GM18517 (cell line): Measurements from ENCODE around the gene PPP3CA.
A peak's percentile ranks its signal among the peaks of the same experiment; 100 is the strongest.
"Not testable (repeated sequence)": the region's sequence is repeated elsewhere in the genome, so short reads cannot be mapped to it uniquely, and the experiment has no call there.

Source experiments
- ATAC-seq: cut with Tn5 transposase; IDR thresholded peaks from one replicate; pipeline ENCODE4 v1.9.1; 2021; ENCODE audit warnings: mild to moderate bottlenecking, moderate library complexity; ENCODE audit not compliant: unreplicated experiment

The PPP3CA gene

DNA sequence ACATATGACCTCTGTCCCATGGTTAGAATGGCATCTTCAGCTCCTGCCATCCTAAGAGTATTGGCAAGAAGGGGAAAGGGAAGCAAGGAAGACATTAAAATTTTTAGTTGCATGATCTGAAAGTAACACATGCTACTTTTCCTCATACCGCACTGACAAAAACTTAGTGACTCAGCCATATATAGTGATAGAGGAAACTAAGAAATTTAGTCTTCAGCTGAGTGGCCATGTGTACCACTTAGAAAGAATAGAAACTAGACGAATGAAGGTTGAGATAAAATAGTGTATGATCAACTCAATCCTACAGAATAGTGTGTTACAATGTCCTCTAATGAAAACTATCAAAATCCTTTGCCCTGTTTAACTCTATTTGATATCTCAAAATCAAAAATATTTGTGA lies 164.1 kb downstream of the PPP3CA start:
- ATAC-seq, result peak; percentile 46

DNA sequence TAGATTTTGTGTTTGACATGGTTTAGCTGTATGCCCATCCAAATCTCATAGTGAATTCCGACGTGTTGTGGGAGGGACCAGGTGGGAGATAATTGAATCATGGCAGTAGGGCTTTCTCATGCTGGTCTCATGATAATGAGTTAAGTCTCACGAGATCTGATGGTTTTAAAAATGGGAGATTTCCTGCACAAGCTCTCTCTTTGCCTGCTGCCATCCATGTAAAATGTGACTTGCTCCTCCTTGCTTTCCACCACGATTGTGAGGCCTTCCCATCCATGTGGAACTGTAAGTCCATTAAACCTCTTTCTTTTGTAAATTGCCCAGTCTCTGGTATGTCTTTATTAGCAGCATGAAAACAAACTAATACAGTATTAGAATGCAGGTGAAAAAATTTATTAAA lies 164.6 kb downstream of the PPP3CA start:
- not testable (repeated sequence) for ATAC-seq

DNA sequence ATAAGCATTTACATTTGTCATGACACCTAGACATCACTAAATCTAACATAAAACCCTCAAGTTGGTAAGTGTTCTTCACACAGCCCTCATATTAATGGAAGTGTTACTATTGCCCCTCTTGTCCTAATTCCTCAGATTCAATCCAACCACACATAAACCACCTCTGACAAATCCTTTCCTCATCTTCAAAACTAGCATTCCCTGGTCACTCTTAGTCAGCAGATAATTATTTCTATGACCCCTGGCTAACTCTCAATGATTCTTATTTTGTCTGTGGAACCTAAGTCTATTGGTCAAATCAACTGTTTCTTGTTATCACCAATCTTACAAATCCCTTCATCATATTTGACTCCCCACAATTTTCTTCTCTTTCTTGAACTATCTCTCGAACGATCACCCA lies 168.6 kb downstream of the PPP3CA start:
- no peak for ATAC-seq

DNA sequence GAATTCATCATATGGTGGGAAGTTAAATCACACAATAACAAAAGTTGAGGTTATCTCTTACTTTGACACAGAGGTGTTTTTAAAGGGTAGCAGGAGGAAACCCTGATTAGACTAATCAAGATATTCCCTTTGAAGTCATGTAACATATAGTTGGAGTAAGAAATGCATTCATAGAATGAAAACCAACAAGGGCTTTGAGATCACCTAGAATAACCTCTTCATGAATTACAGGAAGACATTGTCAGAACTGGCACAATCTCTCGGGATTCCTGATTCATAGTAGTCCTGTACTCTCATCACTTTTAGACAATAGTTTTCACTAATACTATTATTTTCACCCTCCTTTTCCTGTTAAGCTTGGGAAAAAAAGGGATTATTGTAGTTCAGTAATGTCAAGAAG lies 170.2 kb downstream of the PPP3CA start:
- no peak for ATAC-seq

- no peak for ATAC-seq
Measured at GRCh38 chr4:101175896-101176676, 171.2 kb downstream of the PPP3CA start.

- no peak for ATAC-seq
Measured at GRCh38 chr4:101174679-101175345, 172.5 kb downstream of the PPP3CA start.

DNA sequence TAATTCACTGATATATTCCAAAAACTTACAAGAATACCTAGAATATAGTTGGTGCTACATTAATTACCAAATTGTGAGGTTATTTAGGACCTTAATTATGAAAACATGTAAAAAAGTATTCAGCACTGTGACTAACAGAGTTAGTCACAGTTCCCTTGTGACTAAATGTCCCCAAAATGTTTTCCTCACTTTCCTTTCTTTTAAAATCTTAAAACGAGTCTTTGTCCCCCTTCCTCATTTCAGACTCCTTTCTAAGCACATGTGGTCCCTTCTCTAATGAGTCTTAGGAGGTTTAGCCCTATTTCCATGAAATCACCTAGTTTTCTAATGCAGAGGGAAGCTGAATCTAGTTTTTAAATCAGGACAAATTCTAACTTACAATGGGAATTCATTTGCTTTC lies 175.0 kb downstream of the PPP3CA start:
- no peak for ATAC-seq

DNA sequence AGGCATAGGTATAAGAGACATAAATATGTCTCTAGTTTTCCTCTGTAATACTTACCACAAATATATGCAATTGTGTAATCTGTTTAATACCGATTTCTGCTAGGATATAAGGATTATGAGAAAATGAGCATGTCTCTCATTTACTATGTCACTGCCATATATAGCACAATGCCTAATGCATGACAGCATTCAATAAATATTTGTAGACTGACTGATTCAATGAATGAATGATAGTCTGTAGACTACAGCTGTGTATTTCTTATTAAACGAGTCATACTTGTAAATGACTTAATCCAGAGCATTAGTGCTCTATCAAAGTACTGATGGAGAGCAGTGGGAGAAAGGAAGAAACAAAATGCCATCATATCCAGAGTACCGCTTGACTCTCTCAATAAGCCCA lies 175.6 kb downstream of the PPP3CA start:
- no peak for ATAC-seq

DNA sequence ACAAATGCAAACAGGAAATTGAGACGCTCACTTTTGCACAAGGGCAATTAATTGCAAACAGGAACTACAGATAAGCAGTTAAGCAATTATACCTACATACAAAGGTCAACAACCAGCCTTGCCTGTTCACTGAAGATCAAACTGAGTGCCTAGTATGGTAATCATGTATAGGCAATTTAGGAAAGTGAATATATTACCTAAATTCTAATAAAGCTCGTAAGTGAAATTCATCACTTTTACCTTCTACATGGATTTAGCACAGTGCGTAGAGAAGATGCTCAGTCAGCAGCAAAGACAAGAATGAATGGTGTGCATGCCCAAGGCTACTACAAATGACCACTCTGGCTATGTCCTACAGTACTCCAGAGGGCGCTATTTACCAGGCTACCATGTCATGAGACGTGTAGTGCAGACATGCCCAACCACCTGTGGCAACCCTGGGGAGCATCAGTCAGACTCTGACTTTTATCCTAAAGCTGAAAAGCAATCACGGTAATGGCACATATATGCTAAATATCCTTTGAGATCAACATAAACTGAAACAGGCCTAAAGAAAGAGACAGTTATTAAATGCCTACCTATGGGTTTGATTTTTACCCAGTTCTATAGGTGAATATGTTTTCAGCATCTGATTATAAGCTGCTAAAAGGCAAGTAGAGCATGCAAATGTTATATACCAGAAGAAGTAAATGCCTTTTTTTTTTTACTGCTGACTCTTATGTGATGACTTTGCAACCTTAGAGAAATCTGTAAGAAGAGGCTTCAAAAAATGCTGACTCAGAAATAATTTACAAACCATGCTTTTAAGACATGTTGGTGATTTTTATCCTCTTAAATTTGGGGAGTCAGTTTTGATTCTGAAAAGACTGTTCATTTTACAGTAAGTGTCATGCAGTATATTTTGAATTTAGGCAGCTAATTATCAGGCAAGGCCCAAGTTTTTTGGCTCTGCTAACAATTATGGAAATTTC lies 178.0 kb downstream of the PPP3CA start:
- ATAC-seq, result peak; percentile 99

DNA sequence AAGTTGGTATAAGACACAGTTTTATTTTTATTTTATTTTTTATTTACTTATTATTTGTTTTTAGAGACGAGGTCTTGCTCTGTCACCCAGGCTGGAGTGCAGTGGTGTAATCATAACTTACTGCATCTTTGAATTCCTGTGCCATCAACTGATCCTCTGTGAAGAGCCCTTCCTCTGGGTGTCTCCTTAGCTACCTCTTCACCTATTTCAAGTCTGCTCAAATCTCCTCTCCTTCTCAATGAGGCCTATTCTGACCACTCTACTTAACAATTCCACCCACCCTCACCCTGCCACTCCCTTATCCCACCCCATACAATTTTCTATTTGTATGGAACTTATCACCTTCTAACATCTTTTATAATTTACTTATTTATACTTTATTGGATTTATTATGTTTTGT lies 183.4 kb downstream of the PPP3CA start:
- ATAC-seq, result no peak

GRCh38 chr4:101162990-101163380 lies 184.3 kb downstream of the PPP3CA start:
- no peak for ATAC-seq

DNA sequence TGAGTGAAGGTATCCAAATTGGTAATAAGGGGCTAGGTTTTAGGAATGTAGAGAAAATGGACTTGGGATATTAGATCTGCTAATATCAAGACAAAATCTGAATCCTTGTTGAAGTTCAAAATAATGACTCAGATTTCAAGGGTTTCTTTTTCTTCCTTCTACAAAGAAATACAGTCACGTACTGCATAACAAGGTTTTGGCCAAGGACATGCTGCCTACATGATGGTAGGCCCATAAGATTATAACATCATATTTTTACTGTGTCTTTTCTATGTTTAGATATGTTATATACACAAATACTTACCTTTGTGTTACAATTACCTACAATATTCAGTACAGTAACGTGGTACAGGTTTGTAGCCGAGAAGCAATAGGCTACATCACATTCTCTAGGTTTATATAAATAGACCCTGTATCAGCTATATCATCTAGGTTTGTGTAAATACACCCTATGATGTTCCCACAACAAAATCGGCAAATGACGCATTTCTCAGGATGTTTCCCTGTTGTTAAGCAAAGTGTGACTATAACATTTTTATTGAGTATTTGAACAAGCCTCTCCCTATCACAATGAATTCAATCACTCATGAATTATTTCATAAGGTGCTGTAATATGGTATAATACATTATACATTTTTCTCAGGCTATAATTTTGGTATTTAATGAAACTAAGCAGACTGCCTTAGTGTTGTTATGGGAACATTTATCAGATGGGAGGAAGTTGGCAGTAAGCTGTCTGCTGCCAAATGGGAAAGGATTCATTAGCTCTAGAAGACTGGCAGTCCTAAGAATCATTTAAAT lies 186.3 kb downstream of the PPP3CA start:
- no peak for ATAC-seq

DNA sequence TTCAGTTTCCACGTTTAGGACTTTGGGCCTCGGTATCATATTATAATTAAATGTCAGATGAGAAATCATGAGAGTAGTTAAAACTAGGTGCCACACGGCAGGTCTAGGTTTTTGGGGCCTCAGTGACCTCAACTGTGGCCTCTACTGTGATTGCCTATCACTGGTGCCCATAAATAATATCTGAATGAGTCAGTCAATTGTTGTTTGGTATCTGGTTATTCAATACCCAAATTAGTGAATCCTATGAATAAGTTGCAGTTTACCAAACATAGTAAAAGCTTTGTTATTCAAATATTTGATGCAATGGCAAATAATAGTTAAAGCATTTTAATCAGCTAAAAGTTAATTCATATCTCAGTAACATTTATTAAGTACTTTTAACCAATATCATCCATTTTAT lies 188.8 kb downstream of the PPP3CA start:
- no peak for ATAC-seq

- no peak for ATAC-seq
Measured at GRCh38 chr4:101158134-101158482, 189.2 kb downstream of the PPP3CA start.

- ATAC-seq, result no peak
Measured at GRCh38 chr4:101157415-101158133, 189.8 kb downstream of the PPP3CA start.

DNA sequence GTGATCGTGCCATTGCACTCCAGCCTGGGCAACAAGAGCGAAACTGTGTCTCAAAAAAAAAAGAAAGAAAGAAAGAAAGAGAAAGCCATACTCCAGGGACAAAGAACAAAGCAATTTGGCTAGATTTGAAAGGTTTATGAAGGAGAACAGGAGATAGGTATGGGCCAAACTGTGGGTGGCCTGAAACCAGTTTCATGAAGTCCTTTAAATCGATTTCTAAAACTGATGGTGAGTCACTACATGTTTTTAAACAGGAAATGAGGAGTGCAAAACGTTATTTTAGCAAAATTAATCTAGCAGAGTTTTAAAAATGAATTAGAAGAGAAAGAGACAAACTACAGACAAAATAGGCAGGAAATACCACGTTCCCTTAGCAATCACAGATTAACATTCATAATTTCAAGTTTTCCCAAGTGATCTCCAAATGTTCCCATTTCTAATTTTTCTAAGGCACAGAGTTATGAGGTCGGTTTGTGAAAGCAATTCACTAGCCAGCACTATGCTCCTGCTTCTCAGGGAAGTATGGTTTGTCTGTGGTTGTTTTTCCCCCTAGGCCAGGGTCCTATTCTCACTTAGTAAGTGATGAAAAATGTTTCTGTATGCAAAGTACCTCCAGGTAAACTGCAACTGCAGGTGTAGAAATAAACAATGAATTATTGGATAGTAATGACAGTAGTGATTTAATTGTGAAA lies 190.6 kb downstream of the PPP3CA start:
- ATAC-seq, result no peak

- ATAC-seq, result no peak
Measured at GRCh38 chr4:101155945-101156344, 191.4 kb downstream of the PPP3CA start.

DNA sequence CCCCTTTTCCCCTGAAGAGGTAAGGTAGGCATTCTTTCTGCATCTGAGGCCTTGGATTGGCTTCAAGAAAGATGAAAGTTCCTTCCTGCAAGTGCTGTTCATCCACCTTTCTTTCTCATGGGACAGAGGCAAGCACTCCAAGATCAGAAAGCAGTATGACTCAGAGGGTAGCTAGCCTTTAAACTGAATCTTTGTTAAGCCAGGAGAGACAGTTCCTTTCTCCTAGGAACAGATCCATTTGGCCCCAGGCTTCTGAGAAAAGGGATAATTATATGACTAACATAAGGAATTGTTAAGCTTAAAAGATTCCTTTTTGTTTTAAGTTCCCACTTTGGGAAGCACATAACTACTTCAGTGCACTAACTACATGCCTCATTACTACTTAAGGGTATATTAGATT lies 192.0 kb downstream of the PPP3CA start:
- no peak for ATAC-seq

GRCh38 chr4:101153653-101154052 lies 193.7 kb downstream of the PPP3CA start:
- ATAC-seq, result no peak
